Fibroblast of skin of left biceps (primary cell): ENCODE results near the gene TWF2.
"Not testable (repeated sequence)": the region's sequence is repeated elsewhere in the genome, so short reads cannot be mapped to it uniquely, and the experiment has no call there.

ENCODE experiments used
- DNase-seq, 2 experiments: peaks; one replicate each; pipeline ENCODE4 v3.0.0-alpha.2; 2013; ENCODE audit warnings: low read depth in 2 of 2

The TWF2 gene

DNA sequence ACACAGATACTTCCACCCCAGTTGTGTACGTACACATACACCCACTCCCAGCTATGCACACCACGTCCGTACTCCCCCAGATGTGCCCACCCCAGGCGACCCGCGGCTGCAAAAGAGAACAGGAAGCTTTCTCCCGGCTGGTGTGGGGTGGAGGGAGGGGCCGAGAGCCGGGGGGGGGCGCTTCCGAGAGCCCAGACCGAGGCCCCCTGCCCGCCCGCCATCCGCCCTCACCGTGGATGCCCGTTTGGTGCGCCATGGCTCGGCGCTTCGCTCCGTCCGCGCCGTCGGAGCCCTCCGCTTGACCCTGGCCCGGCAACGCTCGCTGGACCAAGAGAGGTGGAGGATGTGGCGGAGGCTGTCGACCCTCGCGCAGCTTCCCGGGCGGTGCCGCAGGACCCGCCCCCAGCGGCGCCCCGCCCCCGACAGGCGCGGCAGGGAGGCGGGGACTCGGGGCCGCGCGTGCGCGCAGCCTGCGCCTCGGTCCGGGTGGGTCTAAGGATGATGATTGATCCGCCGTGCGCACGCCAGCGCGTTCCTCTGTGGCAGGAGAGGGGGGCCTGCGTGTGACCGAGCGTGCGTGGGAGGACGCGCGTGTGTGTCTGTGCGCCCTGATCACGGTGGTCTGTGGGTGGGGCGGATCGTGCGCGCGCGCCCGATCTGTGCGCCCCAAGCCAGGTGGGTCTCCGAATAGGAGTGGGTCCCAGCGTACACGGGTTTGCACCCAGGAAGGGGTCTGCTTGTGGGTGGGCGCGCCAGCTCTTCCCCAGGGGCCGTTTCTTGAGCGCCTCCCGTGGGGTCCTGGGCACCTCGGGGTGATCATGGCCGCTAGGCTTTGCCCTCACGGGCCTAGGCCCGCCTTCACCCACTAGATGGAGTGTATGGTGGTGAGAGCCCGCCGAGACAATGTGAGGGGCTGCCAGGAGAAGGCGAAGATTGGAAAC lies at the start of gene TWF2:
TWF2 (minus strand) TSS at position 398 of the 941 bp plus-strand sequence; CDS start at position 256, 142 bp downstream.
- peak in 1 of 2 experiments; percentile 59 for DNase-seq

- no peak for DNase-seq
Observed at GRCh38 chr3:52288674-52289073, 49.7 kb upstream of the TWF2 start.

- no peak for DNase-seq
Observed at GRCh38 chr3:52286777-52287110, 47.8 kb upstream of the TWF2 start.

DNA sequence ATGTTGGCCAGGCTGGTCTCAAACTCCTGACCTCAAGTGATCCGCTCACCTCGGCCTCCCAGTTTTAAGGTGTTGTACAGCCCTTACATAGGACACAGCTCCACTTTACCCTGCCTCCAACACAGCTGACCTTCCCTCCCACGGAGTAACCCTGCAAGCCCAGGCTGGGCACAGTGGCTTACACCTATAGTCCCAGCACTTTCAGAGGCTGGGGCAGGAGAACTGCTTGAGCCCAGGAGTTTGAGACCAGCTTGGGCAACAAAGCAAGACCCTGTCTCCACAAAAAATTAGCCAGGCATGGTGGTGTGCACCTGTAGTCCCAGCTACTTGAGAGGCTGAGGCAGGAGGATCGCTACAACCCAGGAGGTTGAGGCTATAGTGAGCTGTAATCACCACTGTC lies 45.1 kb upstream of the TWF2 start:
- not testable (repeated sequence) for DNase-seq

- DNase-seq, result no peak
Observed at GRCh38 chr3:52283306-52283705, 44.3 kb upstream of the TWF2 start.

DNA sequence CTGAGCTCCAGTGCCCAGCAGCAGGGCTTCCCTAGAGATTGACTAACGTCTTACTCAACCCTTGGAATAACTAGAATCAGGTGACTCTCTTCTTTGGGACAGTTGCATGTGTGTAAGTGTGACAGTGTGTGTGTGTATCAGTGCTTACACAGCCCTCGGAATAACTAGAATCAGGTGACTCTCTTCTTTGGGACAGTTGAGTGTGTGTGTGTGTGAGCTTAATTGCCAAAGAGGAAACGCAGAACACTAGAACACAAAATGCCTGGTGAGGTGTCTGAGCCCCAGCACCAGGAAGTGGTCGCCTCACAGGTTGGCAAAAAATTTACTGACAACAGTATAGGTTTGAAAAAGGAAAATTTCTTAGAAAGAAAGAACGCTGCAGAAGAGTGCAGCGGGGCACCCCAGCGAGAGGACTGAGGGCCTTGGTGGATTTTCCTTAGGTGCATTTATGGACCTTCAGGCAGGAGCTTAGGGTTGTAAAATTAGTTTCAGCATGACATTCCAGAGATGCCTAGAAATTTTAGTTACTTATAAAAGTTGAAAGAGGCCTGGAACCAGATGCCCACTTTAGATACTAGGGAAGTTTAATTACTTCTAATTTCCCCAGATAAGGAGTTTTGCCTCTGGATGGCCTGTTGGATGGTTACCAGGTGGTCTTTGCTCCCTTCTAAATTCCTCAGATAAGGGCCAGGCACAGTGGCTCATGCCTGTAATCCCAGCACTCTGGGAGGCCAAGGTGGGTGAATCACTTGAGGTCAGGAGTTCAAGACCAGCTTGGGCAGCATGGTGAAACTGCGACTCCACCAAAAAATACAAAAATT lies 43.2 kb upstream of the TWF2 start:
- DNase-seq, result no peak

GRCh38 chr3:52280050-52280461 lies 41.1 kb upstream of the TWF2 start:
- DNase-seq, result no peak

GRCh38 chr3:52279596-52279995 lies 40.6 kb upstream of the TWF2 start:
- no peak for DNase-seq

DNA sequence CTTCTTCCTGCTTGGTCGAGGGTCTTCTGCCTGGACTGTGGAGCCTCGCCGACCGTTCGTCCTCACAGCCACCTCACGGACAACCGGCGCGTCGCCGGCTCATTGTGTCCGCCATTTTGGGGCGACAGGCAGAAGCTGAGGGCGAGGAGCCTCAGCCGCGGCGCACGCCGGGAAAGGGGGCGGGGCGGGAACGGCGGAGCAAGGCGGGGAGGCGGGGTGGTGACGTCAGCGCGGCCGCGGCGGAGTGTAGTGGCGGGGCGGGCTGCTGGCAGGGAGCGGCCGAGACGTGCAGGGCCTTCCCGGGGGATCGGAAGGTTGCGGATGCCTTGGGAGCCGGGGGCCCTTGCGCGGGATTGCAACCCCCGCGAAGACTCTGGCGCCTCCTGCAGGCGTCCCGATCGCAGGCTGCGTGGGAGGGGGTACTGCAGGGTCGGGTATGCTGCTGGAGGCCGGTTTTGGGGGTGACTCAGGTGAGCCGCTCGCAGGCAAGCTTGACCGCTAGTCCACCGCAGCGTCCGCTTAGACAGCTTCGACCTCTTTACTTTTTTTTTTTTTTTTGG lies 39.6 kb upstream of the TWF2 start, which contains the start of gene WDR82:
WDR82 (minus strand) TSS at position 140 of the 560 bp plus-strand sequence. CDS start 288 bp downstream, outside the sequence.
- peak; percentile 81 to 82 for DNase-seq

GRCh38 chr3:52277972-52278509 lies 39.1 kb upstream of the TWF2 start:
- no peak for DNase-seq

DNA sequence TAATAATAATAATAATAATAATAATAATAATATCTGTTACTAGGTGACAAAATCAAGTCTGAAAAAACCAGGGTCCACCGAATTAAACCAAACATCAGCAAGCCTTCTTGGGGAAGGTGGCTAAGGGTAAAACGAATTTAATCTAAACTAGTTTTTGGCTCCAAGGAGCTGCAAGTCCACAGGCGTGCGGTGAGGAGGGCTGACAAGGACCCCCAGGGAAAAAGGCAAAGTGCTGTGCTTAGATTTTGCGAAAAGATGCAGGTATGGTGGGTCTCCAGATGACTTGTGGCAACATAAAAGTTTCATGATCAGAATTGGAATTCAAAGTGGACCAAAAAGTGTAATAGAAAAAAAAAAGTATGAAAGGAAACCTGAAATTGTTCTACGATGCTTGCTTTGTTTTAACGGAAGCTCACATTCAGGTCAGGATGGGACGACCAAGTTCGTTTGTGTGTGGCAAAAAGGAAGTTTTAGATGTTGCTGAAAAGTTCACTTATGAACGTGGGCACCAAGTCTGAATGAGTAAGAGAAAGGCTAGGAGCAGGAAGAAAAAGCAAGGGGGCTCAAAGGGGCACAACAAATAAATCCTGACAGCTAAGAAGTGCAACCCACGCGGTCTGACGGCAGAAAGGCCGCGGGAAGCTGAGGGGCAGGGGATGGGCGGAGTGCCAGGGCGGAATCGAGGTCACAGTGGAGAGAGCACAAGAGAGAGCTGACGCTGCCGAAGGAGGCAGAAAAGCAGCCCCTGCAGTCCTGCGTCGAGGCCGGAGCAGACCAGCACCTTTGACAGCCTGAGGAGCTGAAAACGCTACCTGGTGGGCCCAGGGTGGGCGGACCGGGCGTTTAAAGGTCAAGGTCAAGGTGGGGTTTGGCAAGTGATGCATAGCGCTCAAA lies 38.4 kb upstream of the TWF2 start:
- DNase-seq, result no peak

DNA sequence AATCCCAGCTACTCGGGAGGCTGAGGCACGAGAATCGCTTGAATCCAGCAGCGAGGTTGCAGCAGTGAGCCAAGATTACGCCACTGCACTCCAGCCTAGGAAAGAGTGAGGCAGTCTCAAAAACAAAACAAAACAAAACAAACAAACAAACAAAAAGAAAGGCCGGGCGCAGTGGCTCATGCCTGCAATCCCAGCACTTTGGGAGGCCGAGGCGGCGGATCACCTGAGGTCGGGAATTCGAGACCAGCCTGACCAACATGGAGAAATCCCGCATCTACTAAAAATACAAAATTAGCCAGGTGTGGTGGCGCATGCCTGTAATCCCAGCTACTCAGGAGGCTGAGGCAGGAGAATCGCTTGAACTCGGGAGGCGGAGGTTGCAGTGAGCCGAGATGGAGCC lies 35.8 kb upstream of the TWF2 start:
- DNase-seq, result not testable (repeated sequence)

- DNase-seq, result no peak
Observed at GRCh38 chr3:52272831-52273230, 33.9 kb upstream of the TWF2 start.

DNA sequence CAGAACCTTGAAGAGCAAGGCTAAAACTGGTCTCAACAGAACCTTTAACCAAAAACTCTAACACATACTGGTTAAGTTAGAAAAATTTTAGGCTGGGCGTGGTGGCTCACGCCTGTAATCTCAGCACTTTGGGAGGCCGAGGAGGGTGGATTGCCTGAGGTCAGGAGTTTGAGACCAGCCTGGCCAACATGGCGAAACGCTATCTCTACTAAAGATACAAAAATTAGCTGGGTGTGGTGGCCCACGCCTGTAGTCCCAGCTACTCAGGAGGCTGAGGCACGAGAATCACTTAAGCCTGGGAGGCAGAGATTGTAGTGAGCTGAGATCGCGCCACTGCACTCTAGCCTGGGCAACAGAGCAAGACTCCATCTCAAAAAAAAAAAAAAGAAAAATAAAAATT lies 33.2 kb upstream of the TWF2 start:
- not testable (repeated sequence) for DNase-seq

- no peak for DNase-seq
Observed at GRCh38 chr3:52270252-52270754, 31.3 kb upstream of the TWF2 start.

DNA sequence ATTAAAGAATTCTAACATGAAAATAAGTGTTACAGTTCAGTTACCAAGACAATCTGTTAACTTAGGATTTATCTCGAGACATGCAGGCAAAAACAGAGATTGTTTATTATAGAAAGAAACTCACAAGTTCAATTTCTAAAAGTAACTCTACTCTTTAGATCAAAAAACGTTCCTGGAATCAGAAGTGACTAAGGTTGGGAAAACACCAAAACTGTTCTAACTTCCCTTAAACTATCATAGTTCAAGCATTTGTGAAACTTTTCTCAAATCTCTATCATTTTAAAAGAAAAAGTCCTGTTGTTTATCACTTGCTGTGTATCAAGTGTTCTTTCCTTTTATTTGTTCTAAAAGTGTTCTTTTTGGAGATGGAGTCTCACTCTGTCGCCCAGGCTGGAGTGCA lies 30.8 kb upstream of the TWF2 start:
- DNase-seq, result no peak

DNA sequence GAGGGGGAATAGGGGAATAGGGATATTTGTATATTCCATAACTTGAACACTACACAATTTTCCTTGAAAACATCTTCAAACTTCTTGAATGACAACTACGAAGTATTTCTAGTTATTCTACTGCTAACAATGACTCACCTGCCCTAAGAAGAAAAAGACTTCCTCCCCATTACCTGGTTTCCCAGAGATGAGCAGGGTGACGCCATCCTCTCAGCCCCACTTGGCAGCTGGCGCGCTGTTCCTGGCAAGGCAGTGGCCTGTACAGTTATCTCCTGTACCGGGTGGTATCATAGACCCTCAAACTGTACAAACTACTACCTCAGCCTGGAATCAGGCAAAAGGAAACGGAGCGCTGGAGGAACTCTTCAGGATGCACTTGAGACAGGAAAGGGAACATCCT lies 29.1 kb upstream of the TWF2 start:
- DNase-seq, result no peak

GRCh38 chr3:52265387-52265786 lies 26.4 kb upstream of the TWF2 start:
- DNase-seq, result no peak

DNA sequence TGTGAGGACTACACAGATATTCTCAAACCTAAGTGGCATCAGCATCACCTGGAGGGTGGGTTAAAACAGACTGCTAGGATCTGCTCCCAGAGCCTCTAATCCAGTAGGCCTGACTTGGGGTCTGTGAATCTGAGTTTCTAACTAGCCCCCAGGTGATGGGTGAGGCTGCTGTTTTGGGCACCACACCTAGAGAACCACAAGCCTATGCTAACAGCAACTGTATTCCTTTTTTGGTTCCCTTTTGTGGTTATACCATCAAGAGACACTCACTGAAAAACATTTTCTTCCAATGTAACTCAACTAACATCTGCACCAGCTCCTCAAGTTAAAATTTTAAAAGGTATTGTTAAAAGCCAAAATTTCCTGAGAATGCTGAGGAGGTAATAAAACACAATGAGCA lies 23.5 kb upstream of the TWF2 start:
- DNase-seq, result no peak

DNA sequence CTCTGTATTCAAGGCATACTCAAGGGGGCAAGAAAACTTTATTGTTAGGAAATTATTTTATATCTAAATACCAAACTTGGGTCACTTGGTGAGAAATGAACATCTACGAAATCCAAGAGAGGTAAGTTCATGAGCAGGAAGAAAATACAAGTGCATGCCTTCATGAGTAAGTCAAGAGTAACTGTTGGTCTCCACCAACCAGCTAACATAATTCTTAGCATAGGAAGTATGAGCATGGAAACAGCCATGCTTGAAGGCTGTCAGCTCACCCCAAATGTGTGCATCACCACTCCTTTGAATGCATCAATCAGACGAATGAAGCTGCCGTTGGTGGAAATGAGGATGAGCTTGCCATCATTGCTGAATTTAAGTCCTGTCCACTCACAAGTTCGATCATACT lies 20.5 kb upstream of the TWF2 start:
- DNase-seq, result no peak

DNA sequence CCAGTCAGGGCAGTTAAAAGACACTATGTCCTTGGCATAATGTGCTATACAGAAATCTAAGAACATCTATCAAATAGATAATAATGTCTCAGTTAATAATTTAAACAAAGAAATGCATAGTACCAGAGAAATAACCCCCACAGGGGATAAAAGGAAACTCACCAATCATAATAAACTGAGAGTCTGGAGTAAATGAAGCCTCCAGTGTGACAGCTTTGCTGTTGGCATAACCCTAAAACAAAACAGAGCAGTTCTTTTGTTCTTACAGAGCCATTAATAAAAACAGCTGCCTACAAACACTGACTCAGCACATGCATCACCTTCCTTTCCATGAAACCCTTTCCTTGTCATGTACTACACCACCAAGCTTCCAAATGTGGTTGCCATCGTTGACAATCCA lies 20.1 kb upstream of the TWF2 start:
- DNase-seq, result no peak
